HUES6 (cell line): ENCODE data around the gene PTPN7.

ENCODE experiments used
- H3K27ac ChIP-seq: 2 replicates; pipeline ENCODE4 v1.7.0; 2013; ENCODE audit warnings: low read depth, mild to moderate bottlenecking, low read length, inconsistent platforms
- H3K27me3 ChIP-seq: 2 replicates; pipeline ENCODE4 v1.6.1; 2013; ENCODE audit warnings: low read length; ENCODE audit not compliant: control insufficient read depth, insufficient read depth
- H3K36me3 ChIP-seq: 2 replicates; pipeline ENCODE4 v1.6.1; 2013; ENCODE audit warnings: low read length; ENCODE audit not compliant: control insufficient read depth, insufficient read depth
- H3K4me1 ChIP-seq: 2 replicates; pipeline ENCODE4 v1.6.1; 2013; ENCODE audit warnings: low read length; ENCODE audit not compliant: control insufficient read depth, insufficient read depth
- H3K4me3 ChIP-seq: 2 replicates; pipeline ENCODE4 v1.5.1; 2013; ENCODE audit warnings: low read depth, low read length
- H3K9ac ChIP-seq: one replicate; pipeline ENCODE4 v1.6.1; 2013; ENCODE audit warnings: mild to moderate bottlenecking, low read length
- H3K9me3 ChIP-seq: 2 replicates; pipeline ENCODE4 v1.6.1; 2013; ENCODE audit warnings: low read depth, low read length; ENCODE audit not compliant: control insufficient read depth, insufficient read depth

Gene PTPN7

GRCh38 chr1:202155478-202156021, 4.9 kb downstream of the PTPN7 start:
- H3K4me1 ChIP-seq = peaks cover 30% of the 10 kb centered on the region
- H3K4me3 ChIP-seq = no peak overlapping the region
- H3K27me3 ChIP-seq = no peaks in the 10 kb centered on the region
- no peak overlapping the region for H3K9ac ChIP-seq
- no peaks in the 10 kb centered on the region for H3K36me3 ChIP-seq
- no peaks in the 10 kb centered on the region for H3K9me3 ChIP-seq
- no peak overlapping the region for H3K27ac ChIP-seq

- Histone ChIP-seq H3K4me3 (no peak overlapping the region), H3K27ac (no peak overlapping the region), H3K9ac (no peak overlapping the region), H3K4me1 (peaks cover 24% of the 10 kb centered on the region), H3K27me3 (no peaks in the 10 kb centered on the region), H3K9me3 (no peaks in the 10 kb centered on the region), H3K36me3 (no peaks in the 10 kb centered on the region)
These were observed 5.5 kb downstream of the PTPN7 start for GRCh38 chr1:202154766-202155477.

- Histone ChIP-seq H3K36me3 (no peaks in the 10 kb centered on the region), H3K27ac (no peak overlapping the region), H3K4me3 (no peak overlapping the region), H3K9me3 (no peaks in the 10 kb centered on the region), H3K9ac (no peak overlapping the region), H3K4me1 (peaks cover 18% of the 10 kb centered on the region), H3K27me3 (no peaks in the 10 kb centered on the region)
These were observed 6.1 kb downstream of the PTPN7 start for GRCh38 chr1:202154148-202154765.

GRCh38 chr1:202153284-202153683, 7.1 kb downstream of the PTPN7 start:
- Histone ChIP-seq H3K4me3 (no peak overlapping the region), H3K36me3 (no peaks in the 10 kb centered on the region), H3K27me3 (no peaks in the 10 kb centered on the region), H3K9me3 (no peaks in the 10 kb centered on the region), H3K27ac (no peak overlapping the region), H3K9ac (no peak overlapping the region), H3K4me1 (peaks cover 12% of the 10 kb centered on the region)

DNA sequence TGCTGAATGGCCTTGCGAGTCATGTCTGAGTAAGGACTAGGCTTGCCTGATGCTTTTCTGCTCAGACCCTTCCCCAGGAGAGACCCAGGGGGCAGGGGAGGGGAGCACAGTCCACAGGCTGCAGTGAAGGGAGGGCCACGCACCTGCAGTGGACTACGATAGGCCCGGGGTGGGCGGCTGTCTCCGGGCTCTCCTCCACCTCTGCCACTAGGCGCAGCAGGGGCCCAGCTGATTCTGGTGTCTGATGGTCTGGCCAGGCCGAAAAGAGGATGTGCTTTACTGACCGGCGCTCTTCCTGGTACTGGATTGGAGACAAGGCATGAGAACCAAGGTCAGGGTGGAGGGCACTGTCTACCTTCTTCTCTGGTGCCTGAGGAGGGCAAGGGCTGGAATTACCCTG, 8.0 kb downstream of the PTPN7 start:
- Histone ChIP-seq H3K36me3 (no peaks in the 10 kb centered on the region), H3K27ac (no peak overlapping the region), H3K4me3 (no peak overlapping the region), H3K9me3 (no peaks in the 10 kb centered on the region), H3K4me1 (peaks cover 12% of the 10 kb centered on the region), H3K9ac (no peak overlapping the region), H3K27me3 (no peaks in the 10 kb centered on the region)

DNA sequence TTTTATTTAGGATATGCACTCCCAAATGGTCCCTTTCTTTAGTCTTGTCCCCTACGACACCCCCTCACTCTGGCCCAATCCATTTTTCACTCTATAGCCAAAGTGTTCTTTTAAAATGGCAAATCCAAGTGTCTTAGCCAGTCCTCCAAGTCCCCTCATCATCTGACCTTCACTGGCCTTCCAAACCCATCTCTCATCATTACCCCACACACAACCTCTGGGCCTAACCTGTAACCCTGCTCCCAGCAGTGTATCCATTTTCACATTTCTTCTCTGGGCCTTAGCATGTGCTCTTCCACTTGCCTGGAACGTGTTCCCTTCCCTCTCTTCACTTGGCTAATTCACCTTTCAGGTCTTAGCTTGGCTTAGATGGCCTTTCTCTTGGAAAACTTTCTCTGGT, 9.4 kb downstream of the PTPN7 start:
- H3K27me3 ChIP-seq = no peaks in the 10 kb centered on the region
- H3K27ac ChIP-seq = no peak overlapping the region
- no peaks in the 10 kb centered on the region for H3K36me3 ChIP-seq
- H3K4me3 ChIP-seq = no peak overlapping the region
- no peak overlapping the region for H3K9ac ChIP-seq
- no peaks in the 10 kb centered on the region for H3K9me3 ChIP-seq
- H3K4me1 ChIP-seq = peaks cover 4% of the 10 kb centered on the region; the same call in 1 of the 2 replicates

- no peak overlapping the region for H3K9ac ChIP-seq
- peaks cover 1% of the 10 kb centered on the region; the same call in 1 of the 2 replicates for H3K27me3 ChIP-seq
- peaks cover 4% of the 10 kb centered on the region; the same call in 1 of the 2 replicates for H3K4me1 ChIP-seq
- H3K4me3 ChIP-seq = no peak overlapping the region
- no peak overlapping the region for H3K27ac ChIP-seq
- H3K36me3 ChIP-seq = no peaks in the 10 kb centered on the region
- no peaks in the 10 kb centered on the region for H3K9me3 ChIP-seq
These were observed 9.8 kb downstream of the PTPN7 start for GRCh38 chr1:202150602-202151001.

- no peak overlapping the region for H3K4me3 ChIP-seq
- no peaks in the 10 kb centered on the region for H3K9me3 ChIP-seq
- no peak overlapping the region for H3K27ac ChIP-seq
- H3K36me3 ChIP-seq = no peaks in the 10 kb centered on the region
- H3K9ac ChIP-seq = no peak overlapping the region
- peaks cover 6% of the 10 kb centered on the region for H3K27me3 ChIP-seq
- H3K4me1 ChIP-seq = peaks cover 8% of the 10 kb centered on the region
These were observed 10.2 kb downstream of the PTPN7 start for GRCh38 chr1:202150187-202150586.

GRCh38 chr1:202149566-202149965, 10.8 kb downstream of the PTPN7 start:
- Histone ChIP-seq H3K27me3 (peaks cover 10% of the 10 kb centered on the region), H3K27ac (no peak overlapping the region), H3K4me1 (peaks cover 10% of the 10 kb centered on the region), H3K4me3 (no peak overlapping the region), H3K36me3 (no peaks in the 10 kb centered on the region), H3K9me3 (no peaks in the 10 kb centered on the region), H3K9ac (no peak overlapping the region)

- Histone ChIP-seq H3K27ac (no peak overlapping the region), H3K4me1 (peaks cover 8% of the 10 kb centered on the region), H3K9me3 (no peaks in the 10 kb centered on the region), H3K4me3 (no peak overlapping the region), H3K27me3 (peaks cover 10% of the 10 kb centered on the region), H3K9ac (no peak overlapping the region), H3K36me3 (no peaks in the 10 kb centered on the region; the same call in 1 of the 2 replicates)
These were observed 12.0 kb downstream of the PTPN7 start for GRCh38 chr1:202148391-202148790.

DNA sequence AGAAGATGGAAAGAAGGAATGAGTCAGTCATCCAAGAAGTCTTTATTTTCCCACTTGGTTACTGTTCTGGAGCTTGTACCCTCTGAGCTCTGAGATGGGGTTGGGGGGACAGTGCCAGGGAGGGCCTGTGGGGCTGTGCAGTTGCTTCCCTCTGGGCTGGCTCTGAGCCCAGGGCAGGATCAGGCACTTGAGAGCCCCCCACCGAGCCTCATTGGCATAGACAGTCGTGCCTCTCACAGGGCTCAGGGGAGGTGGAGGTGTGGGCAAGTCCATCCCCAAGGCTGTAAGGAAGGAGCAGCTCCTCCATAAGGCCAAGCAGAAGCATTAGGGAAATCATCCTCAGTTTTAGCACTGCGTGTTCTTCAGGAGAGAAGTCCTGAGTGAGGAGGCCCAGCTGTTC, 13.4 kb downstream of the PTPN7 start:
- H3K4me3 ChIP-seq = no peak overlapping the region
- peaks cover 14% of the 10 kb centered on the region for H3K4me1 ChIP-seq
- no peak overlapping the region for H3K27ac ChIP-seq
- no peaks in the 10 kb centered on the region; the same call in 1 of the 2 replicates for H3K36me3 ChIP-seq
- no peak overlapping the region for H3K9ac ChIP-seq
- peaks cover 10% of the 10 kb centered on the region for H3K27me3 ChIP-seq
- H3K9me3 ChIP-seq = no peaks in the 10 kb centered on the region
